Measurements from ENCODE around the gene DTNBP1. TPM values are rescaled to one million over a fixed set of nuclear protein-coding genes. Genes with fewer than 3 reads are reported as not detected.
A peak's percentile ranks its signal among the peaks of the same experiment; 100 is the strongest.

Gene DTNBP1
- total and polyA plus RNA-seq, 11 donors: 7.0 to 38.4 (median 18.5) TPM

DNA sequence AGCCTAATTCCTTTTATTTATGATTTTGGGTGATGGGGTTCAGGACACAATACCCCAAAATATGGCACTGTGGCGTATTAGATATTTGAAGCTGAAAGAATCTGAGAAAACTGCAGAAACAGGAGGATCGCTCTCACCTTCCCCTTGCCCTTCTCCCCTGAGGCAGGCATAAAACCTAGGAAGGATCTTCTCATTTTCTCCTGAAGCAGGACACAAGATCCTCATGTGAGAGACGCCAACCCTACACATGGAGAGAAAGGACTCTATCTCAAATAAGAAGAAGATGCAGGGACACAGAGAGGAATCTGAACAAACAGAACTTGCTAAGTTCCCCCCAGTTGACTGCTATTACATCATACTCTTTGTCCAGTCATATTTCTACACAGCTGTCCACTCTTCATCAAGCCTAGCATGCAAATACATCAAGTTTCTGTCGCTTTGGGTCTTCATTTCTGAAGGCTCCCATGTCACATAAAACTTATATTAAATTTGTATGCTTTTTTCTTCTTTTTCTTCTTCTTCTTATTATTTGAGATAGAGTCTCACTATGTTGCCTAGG lies 109.0 kb downstream of the DTNBP1 start:
- ATAC-seq: no peak
- no peak for DNase-seq
- intact Hi-C loops (cut with DNase I): loop anchor here in 1 of 10 donors (10.0 kb wide), 1 partner anchor 71 kb away; no protein-coding TSS in a partner anchor
- H3K27me3 ChIP-seq: no peaks in the 10 kb centered on the region
- no peaks in the 10 kb centered on the region for H3K36me3 ChIP-seq
- no peak overlapping the region for H3K27ac ChIP-seq
- 96 to 98% (median 97%) methylated on average over 4 of the region's 4 CpGs for WGBS, 4 donors
- peaks cover 0 to 64% (median 25%) of the 10 kb centered on the region in 12 donors for H3K4me1 ChIP-seq
- H3K4me3 ChIP-seq: no peak overlapping the region
- TF ChIP-seq, protein P1, sequence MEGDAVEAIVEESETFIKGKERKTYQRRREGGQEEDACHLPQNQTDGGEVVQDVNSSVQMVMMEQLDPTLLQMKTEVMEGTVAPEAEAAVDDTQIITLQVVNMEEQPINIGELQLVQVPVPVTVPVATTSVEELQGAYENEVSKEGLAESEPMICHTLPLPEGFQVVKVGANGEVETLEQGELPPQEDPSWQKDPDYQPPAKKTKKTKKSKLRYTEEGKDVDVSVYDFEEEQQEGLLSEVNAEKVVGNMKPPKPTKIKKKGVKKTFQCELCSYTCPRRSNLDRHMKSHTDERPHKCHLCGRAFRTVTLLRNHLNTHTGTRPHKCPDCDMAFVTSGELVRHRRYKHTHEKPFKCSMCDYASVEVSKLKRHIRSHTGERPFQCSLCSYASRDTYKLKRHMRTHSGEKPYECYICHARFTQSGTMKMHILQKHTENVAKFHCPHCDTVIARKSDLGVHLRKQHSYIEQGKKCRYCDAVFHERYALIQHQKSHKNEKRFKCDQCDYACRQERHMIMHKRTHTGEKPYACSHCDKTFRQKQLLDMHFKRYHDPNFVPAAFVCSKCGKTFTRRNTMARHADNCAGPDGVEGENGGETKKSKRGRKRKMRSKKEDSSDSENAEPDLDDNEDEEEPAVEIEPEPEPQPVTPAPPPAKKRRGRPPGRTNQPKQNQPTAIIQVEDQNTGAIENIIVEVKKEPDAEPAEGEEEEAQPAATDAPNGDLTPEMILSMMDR (IDR thresholded peaks at IDR 0.05): no peak
- no peak for TF ChIP-seq POLR2A (IDR thresholded peaks at IDR 0.05)
- H3K9me3 ChIP-seq: no peaks in the 10 kb centered on the region

DNA sequence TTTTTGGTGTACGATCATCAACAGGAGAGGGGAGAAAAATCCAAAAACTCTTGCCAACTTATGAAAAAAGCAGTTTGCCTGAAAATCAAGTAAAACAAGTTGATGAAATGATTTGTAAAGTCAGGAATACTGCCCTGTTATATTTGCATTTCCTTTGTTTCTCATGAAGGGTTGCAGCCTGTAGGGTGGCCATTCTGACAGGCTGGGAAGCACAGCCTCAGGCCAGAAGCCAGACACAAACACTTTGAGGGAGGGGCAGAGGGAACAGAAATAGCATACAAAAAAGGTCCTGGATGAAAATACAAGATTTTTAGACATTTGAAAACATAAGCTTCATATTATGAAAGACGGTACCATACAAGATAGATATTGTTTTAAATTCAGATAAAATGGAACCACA lies 109.8 kb downstream of the DTNBP1 start:
- TF ChIP-seq, protein P1 (IDR thresholded peaks at IDR 0.05): no peak
- TF ChIP-seq POLR2A (IDR thresholded peaks at IDR 0.05): no peak
- Histone ChIP-seq H3K9me3 (no peaks in the 10 kb centered on the region), H3K4me3 (no peak overlapping the region), H3K4me1 (peaks cover 0 to 64% (median 25%) of the 10 kb centered on the region in 12 donors), H3K27me3 (no peaks in the 10 kb centered on the region), H3K36me3 (no peaks in the 10 kb centered on the region), H3K27ac (no peak overlapping the region)
- ATAC-seq: no peak
- 71 to 92% (median 80%) methylated on average over 2 of the region's 2 CpGs for WGBS, 4 donors
- intact Hi-C loops (cut with DNase I): loop anchor here in 1 of 10 donors (10.0 kb wide), 1 partner anchor 72 kb away; no protein-coding TSS in a partner anchor
- DNase-seq: no peak

DNA sequence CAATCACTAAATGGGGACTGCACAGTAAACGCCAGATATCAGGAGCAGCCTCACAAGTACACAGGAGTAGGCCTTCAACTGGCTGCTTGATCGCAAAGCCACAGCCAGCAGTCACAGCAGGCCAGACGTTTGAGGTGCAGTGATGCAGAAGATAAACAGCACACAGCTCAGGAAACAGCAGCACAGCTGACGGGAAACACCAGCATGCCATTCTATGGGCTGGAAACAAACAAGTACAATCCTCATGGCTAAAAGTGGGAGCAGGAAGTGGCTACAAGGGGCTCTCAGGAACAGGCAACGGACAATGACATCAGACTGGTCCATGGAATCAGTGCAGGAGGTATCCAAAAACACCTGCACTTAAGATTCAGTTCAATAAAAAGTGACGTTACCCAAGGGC lies 111.0 kb downstream of the DTNBP1 start:
- H3K27ac ChIP-seq: peak overlapping the region in 6 of 12 donors; percentile 10 to 43 (median 38)
- no peak for TF ChIP-seq POLR2A (IDR thresholded peaks at IDR 0.05)
- TF ChIP-seq, protein P1 (IDR thresholded peaks at IDR 0.05): no peak

DNA sequence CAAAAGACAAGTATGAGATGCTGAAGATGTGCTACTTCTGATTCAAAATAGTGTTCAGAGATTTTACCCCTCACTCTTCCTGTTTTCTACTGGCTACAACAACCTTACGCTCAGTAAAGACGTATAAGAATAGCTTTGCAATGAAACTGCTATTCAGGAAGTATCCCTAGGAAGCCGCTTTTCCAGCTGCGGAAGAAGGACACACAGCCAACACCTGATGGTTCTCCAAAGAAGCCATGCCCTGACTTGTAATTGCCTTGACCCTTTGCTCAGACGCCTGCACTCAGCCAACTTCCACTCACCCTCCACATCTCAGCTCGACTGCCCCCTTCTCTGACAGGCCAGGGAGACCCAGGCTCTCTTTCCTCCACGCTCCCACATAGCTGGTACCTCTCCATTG lies 111.6 kb downstream of the DTNBP1 start:
- Histone ChIP-seq H3K27me3 (no peaks in the 10 kb centered on the region), H3K27ac (peak overlapping the region in 6 of 12 donors; percentile 10 to 43 (median 38)), H3K4me3 (no peak overlapping the region), H3K36me3 (no peaks in the 10 kb centered on the region), H3K4me1 (peaks cover 0 to 59% (median 25%) of the 10 kb centered on the region in 12 donors), H3K9me3 (no peaks in the 10 kb centered on the region)
- WGBS, 4 donors: 67 to 80% (median 74%) methylated on average over 7 of the region's 7 CpGs
- ATAC-seq: peak in 2 of 4 donors; percentile 13 to 41
- DNase-seq: no peak
- TF ChIP-seq, protein P1 (IDR thresholded peaks at IDR 0.05): no peak
- no peak for TF ChIP-seq POLR2A (IDR thresholded peaks at IDR 0.05)
- intact Hi-C loops (cut with DNase I): loop anchor here in 1 of 10 donors (10.0 kb wide), 1 partner anchor 74 kb away; no protein-coding TSS in a partner anchor

More for the DNA sequence above, 111.0 kb downstream of the DTNBP1 start:
- H3K36me3 ChIP-seq: no peaks in the 10 kb centered on the region
- DNase-seq: peak in 3 of 5 donors; percentile 18 to 29 (median 28)
- peak; percentile 47 to 81 (median 61) for ATAC-seq
- 28 to 37% (median 35%) methylated on average over 6 of the region's 6 CpGs for WGBS, 4 donors
- no peaks in the 10 kb centered on the region for H3K9me3 ChIP-seq
- H3K4me3 ChIP-seq: no peak overlapping the region
- peaks cover 0 to 64% (median 25%) of the 10 kb centered on the region in 12 donors for H3K4me1 ChIP-seq
- H3K27me3 ChIP-seq: no peaks in the 10 kb centered on the region
- intact Hi-C loops (cut with DNase I): loop anchor here in 1 of 10 donors (10.0 kb wide), 1 partner anchor 73 kb away; no protein-coding TSS in a partner anchor
